Thyroid gland (tissue), 4 donors: ENCODE measurements around the gene PSMG3. TPM values are rescaled to one million over a fixed set of nuclear protein-coding genes. Genes with fewer than 3 reads are reported as not detected.

Experiments
- DNase-seq, 2 donors: peaks; one replicate each; pipeline ENCODE4 v3.0.0-alpha.2; 2019
- H3K27ac ChIP-seq, 3 donors: fragments of 200-600 bp; sonication (generic); 1 replicate in 2 of 3; 2 replicates in 1 of 3; pipeline ENCODE4 v1.5.1; 2016 to 2019; ENCODE audit warnings: mild to moderate bottlenecking in 1 of 3, moderate library complexity in 1 of 3
- H3K27me3 ChIP-seq: fragments of 200-600 bp; sonication (generic); one replicate; pipeline ENCODE4 v1.5.1; 2019
- H3K36me3 ChIP-seq, 2 donors: fragments of 200-600 bp; sonication (generic); one replicate each; pipeline ENCODE4 v1.5.1; 2016 to 2019
- H3K4me1 ChIP-seq, 2 donors: fragments of 200-600 bp; sonication (generic); one replicate each; pipeline ENCODE4 v1.5.1; 2017 to 2019
- H3K4me3 ChIP-seq, 3 donors: fragments of 200-600 bp; sonication (generic); replicated peaks in 1 of 3; 1 replicate in 2 of 3; 2 replicates in 1 of 3; pipeline ENCODE4 v1.5.1; 2016; ENCODE audit warnings: mild to moderate bottlenecking in 1 of 3
- H3K9me3 ChIP-seq: fragments of 200-600 bp; sonication (generic); one replicate; pipeline ENCODE4 v1.5.1; 2017
- POLR2A ChIP-seq, 2 donors: fragments of 450-650 bp; IDR thresholded peaks; one replicate each; pipeline ENCODE4 v1.6.1; 2017; ENCODE audit warnings: antibody characterized with exemption in 2 of 2, mild to moderate bottlenecking in 2 of 2, moderate library complexity in 1 of 2
- WGBS, 2 donors: methylation state at CpG; one replicate each; pipeline ENCODE4 v1.1.5; 2017; 5-methylcytosine and 5-hydroxymethylcytosine counted together
- intact Hi-C: fragments of 100-400 bp; cut with DNase I; formaldehyde crosslinking; loops from one replicate; pipeline ENCODE4 v1.15.1; 2023
- total RNA-seq, 4 donors: library from RNA; depleted of rRNA; stranded (reverse); fragments of >200 nt; gene quantifications; one replicate each; pipeline ENCODE4 v1.2.3, GENCODE V29; 2016
- TF ChIP-seq, protein P1 (sequence below), 6 experiments: fragments of 200-600 bp in 3 of 6; fragments of 450-650 bp in 3 of 6; sonication (generic) in 3 of 6; IDR thresholded peaks; one replicate each; pipeline ENCODE4 v1.5.1; 2016 to 2019; ENCODE audit warnings: antibody characterized with exemption in 6 of 6, mild to moderate bottlenecking in 2 of 6, inconsistent platforms in 1 of 6, moderate library complexity in 1 of 6

The PSMG3 gene, protein sequence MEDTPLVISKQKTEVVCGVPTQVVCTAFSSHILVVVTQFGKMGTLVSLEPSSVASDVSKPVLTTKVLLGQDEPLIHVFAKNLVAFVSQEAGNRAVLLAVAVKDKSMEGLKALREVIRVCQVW
- 10 to 100 TPM; 28.1 to 65.6 (median 50.2) TPM for total RNA-seq

DNA sequence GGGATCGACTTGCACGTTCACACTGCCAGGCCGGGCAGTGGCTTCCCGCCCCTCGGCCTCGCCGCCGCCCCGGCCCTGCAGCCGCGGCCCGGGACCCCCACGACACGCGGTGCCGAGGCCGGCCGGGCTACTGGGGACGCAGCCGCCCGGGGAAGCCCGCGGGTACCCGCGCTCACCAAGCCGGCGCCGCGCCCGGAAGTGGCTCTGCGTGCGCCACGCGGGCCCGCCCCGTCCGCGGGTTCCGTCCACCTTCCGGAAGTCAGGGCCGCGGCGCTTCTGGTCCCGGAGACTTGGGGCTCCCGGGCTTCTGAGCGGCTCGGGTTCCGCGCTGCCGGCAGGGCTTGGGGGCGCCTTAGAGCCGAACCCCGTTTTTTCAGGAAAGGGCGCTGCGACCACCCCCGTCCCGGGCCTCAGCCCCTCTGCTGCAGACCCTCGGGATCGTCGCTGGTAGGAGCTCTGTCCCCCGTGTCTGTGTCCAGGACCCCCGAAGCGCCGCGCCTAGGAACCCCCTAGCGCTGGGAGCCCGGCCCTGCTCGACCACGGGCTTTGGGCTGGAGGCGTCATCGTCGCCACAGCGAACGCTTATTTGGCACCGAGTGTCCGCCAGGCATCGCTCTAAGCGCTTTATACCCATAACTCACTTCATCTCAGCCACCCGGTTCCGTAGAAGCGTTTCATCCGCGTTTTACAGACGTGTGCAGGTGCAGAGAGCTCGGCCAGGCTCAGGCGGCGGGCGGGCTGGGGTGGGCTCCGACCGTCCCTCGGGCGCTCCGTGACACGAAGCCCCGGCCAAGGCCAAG lies at the start of gene PSMG3:
PSMG3 (minus strand) TSS at position 200 of the 800 bp plus-strand sequence. CDS start 693 bp downstream, outside the sequence.
- peak; percentile 4 to 81 for TF ChIP-seq POLR2A (IDR thresholded peaks at IDR 0.05)
- TF ChIP-seq, protein P1, sequence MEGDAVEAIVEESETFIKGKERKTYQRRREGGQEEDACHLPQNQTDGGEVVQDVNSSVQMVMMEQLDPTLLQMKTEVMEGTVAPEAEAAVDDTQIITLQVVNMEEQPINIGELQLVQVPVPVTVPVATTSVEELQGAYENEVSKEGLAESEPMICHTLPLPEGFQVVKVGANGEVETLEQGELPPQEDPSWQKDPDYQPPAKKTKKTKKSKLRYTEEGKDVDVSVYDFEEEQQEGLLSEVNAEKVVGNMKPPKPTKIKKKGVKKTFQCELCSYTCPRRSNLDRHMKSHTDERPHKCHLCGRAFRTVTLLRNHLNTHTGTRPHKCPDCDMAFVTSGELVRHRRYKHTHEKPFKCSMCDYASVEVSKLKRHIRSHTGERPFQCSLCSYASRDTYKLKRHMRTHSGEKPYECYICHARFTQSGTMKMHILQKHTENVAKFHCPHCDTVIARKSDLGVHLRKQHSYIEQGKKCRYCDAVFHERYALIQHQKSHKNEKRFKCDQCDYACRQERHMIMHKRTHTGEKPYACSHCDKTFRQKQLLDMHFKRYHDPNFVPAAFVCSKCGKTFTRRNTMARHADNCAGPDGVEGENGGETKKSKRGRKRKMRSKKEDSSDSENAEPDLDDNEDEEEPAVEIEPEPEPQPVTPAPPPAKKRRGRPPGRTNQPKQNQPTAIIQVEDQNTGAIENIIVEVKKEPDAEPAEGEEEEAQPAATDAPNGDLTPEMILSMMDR (IDR thresholded peaks at IDR 0.05) = peak in 5 of 6 experiments; percentile 10 to 34 (median 22)
- no peaks in the 10 kb centered on the region for H3K27me3 ChIP-seq
- 0% methylated on average over 1 to 33 of the region's 95 CpGs for WGBS, 2 donors
- peak within 1 kb of the TSS; percentile 57 to 89 (median 61) for H3K4me3 ChIP-seq
- peak within 1 kb of the TSS; percentile 65 to 93 (median 73) for H3K27ac ChIP-seq
- no peaks in the 10 kb centered on the region for H3K9me3 ChIP-seq
- peaks cover 17 to 37% of the 10 kb centered on the region in 2 donors for H3K4me1 ChIP-seq
- intact Hi-C loops = loop anchor here (10.0 kb wide), 1 partner anchor 785 kb away; the partner anchor contains the start of gene EIF3B
- DNase-seq = peak; percentile 91 to 94
- no peaks in the 10 kb centered on the region for H3K36me3 ChIP-seq

DNA sequence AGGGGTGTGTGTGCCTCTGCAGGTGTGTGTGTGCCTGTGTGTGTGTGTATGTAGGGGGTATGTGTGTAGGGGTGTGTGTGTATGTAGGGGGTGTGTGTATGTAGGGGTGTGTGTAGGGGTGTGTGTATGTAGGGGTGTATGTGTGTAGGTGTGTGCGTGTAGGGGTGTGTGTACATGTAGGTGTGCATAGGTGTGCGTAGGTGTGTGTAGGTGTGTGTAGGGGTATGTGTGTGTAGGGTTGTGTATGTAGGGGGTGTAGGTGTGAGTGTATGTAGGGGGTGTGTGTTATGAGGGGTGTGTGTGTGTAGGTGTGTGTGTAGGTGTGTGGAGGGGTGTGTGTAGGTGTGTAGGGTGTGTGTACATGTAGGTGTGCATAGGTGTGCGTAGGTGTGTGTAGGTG lies 48.6 kb upstream of the PSMG3 start:
- H3K27ac ChIP-seq = no peak overlapping the region
- no peaks in the 10 kb centered on the region for H3K27me3 ChIP-seq
- no peak overlapping the region for H3K4me3 ChIP-seq
- DNase-seq = no peak
- H3K9me3 ChIP-seq = no peaks in the 10 kb centered on the region
- TF ChIP-seq, protein P1 (IDR thresholded peaks at IDR 0.05) = no peak
- intact Hi-C loops = no loop called here
- no peaks in the 10 kb centered on the region for H3K36me3 ChIP-seq
- 84 to 99% methylated on average over 3 of the region's 3 CpGs for WGBS, 2 donors
- no peaks in the 10 kb centered on the region for H3K4me1 ChIP-seq

DNA sequence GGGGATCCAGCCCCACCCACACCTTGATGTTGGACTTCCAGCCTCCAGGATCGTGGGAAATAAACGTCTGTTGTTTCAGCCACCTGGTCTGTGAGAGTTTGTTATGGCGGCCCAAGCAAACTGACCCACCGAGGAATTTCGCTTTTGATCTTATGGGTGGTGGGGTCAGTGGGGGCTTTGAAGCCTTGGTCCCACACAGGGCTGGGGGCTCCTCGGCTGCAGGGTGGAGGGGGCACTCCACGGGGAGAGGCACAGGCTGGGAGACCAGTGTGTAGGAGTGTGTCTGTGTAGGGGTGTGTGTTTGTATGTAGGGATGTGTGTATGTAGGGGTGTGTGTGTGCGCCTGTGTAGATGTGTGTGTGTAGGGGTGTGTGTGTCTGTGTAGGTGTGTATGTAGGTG lies 48.1 kb upstream of the PSMG3 start:
- TF ChIP-seq POLR2A (IDR thresholded peaks at IDR 0.05) = no peak
- TF ChIP-seq, protein P1 (IDR thresholded peaks at IDR 0.05) = no peak
- intact Hi-C loops = no loop called here
- no peaks in the 10 kb centered on the region for H3K4me1 ChIP-seq
- H3K9me3 ChIP-seq = no peaks in the 10 kb centered on the region
- no peak overlapping the region for H3K27ac ChIP-seq
- no peaks in the 10 kb centered on the region for H3K27me3 ChIP-seq
- no peak for DNase-seq
- WGBS, 2 donors = 82 to 83% methylated on average over 8 of the region's 8 CpGs
- no peaks in the 10 kb centered on the region for H3K36me3 ChIP-seq
- no peak overlapping the region for H3K4me3 ChIP-seq

DNA sequence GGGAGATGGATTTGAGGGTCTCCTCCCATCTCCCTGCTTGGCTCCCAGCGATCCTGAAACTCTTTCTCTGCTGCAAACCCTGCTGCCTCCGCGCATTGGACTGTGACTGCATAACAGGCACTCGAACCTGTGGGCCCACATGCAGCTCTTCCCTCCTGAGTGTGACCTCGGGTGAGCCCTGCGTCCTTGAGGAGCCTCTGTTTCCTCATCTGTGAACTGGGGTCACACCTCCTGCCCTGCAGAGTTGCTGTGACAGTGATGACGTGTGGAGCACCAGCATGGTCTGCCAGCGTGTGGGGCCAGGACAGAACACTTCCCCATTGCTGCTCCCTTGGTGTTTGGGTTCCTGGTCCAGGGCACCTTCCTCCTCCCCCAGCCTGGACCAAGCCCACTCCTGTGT lies 46.9 kb upstream of the PSMG3 start:
- 83 to 86% methylated on average over 8 of the region's 8 CpGs for WGBS, 2 donors
- Histone ChIP-seq H3K36me3 (no peaks in the 10 kb centered on the region), H3K4me1 (no peaks in the 10 kb centered on the region), H3K27ac (no peak overlapping the region), H3K9me3 (no peaks in the 10 kb centered on the region), H3K4me3 (no peak overlapping the region), H3K27me3 (no peaks in the 10 kb centered on the region)
- intact Hi-C loops = no loop called here
- TF ChIP-seq, protein P1 (IDR thresholded peaks at IDR 0.05) = no peak
- no peak for TF ChIP-seq POLR2A (IDR thresholded peaks at IDR 0.05)
- no peak for DNase-seq

DNA sequence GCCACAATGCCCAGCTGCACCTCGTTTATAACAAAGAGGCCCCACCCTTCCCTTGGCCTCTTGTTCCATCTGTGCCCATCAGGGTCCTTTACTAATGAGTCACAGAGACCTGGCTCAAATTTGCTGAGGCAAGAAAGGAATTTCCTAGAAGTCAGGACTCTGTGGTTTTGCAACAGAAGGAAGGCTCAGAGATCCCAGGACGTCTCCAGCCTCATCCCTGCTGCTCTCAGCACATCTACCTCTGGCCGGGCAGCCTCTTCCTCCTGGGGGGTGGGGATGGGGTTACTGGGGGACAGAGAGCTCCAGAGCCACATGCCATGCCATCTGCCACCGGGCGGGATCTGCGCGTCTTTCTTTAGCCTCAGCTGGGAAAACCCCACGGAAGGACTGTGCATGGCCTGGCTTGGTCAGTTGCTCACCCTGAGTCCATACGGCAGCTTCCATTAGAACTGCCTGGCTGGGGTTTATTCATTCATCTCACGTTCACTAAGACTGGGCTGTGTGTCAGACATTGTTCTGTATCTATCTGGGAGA lies 41.9 kb upstream of the PSMG3 start:
- Histone ChIP-seq H3K27ac (no peak overlapping the region), H3K27me3 (no peaks in the 10 kb centered on the region), H3K36me3 (no peaks in the 10 kb centered on the region), H3K4me3 (no peak overlapping the region), H3K4me1 (no peaks in the 10 kb centered on the region), H3K9me3 (no peaks in the 10 kb centered on the region)
- 53 to 70% methylated on average over 10 of the region's 10 CpGs for WGBS, 2 donors
- no peak for TF ChIP-seq POLR2A (IDR thresholded peaks at IDR 0.05)
- TF ChIP-seq, protein P1 (IDR thresholded peaks at IDR 0.05) = no peak
- DNase-seq = no peak
- intact Hi-C loops = no loop called here
